Esophagus muscularis mucosa (tissue), 4 donors: ENCODE measurements around the gene S100A13.

Experiments used
- EP300 ChIP-seq: sonication (generic); formaldehyde crosslinking; IDR thresholded peaks from one replicate; pipeline ENCODE4 v1.6.1; 2017; ENCODE audit warnings: antibody characterized with exemption
- POLR2A ChIP-seq: fragments of 450-650 bp; IDR thresholded peaks from one replicate; pipeline ENCODE4 v1.6.1; 2017; ENCODE audit warnings: antibody characterized with exemption, moderate library complexity, mild to moderate bottlenecking, low read depth
- POLR2AphosphoS5 ChIP-seq, 2 donors: sonication (generic); formaldehyde crosslinking; IDR thresholded peaks; one replicate each; pipeline ENCODE4 v1.6.1; 2017; ENCODE audit warnings: antibody characterized with exemption in 2 of 2
- TF ChIP-seq, protein P1 (sequence below), 3 experiments: fragments of 200-600 bp in 2 of 3; fragments of 450-650 bp in 1 of 3; sonication (generic) in 2 of 3; IDR thresholded peaks; one replicate each; pipeline ENCODE4 v1.5.1; 2017 to 2019; ENCODE audit warnings: antibody characterized with exemption in 3 of 3, mild to moderate bottlenecking in 2 of 3, moderate library complexity in 1 of 3

DNA sequence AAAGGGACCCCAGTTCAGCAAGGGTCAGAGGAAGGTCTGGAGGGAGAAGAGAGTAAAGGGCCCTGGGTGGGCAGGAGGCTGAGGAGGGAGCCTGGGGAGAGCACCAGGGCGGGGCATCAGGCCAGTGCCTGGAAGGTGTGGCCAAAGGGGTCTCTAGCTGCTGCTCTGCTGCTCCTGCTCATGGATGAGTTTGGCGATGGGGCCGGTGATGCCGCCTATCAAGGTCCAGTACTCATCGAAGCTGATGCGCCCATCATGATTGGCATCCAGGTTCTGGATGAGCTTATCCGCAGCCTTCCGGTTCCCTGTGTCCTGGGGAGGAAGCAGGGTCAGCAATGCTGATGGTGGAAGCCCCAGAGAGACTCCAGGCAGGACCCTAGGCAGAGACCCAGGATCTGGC, 19.9 kb downstream of the S100A13 start:
- TF ChIP-seq, protein P1, sequence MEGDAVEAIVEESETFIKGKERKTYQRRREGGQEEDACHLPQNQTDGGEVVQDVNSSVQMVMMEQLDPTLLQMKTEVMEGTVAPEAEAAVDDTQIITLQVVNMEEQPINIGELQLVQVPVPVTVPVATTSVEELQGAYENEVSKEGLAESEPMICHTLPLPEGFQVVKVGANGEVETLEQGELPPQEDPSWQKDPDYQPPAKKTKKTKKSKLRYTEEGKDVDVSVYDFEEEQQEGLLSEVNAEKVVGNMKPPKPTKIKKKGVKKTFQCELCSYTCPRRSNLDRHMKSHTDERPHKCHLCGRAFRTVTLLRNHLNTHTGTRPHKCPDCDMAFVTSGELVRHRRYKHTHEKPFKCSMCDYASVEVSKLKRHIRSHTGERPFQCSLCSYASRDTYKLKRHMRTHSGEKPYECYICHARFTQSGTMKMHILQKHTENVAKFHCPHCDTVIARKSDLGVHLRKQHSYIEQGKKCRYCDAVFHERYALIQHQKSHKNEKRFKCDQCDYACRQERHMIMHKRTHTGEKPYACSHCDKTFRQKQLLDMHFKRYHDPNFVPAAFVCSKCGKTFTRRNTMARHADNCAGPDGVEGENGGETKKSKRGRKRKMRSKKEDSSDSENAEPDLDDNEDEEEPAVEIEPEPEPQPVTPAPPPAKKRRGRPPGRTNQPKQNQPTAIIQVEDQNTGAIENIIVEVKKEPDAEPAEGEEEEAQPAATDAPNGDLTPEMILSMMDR (IDR thresholded peaks at IDR 0.05) = no peak
- TF ChIP-seq POLR2AphosphoS5 (IDR thresholded peaks at IDR 0.05) = no peak
- no peak for TF ChIP-seq POLR2A
- TF ChIP-seq EP300 = no peak
